Right lobe of liver (tissue), 6 donors: ENCODE measurements around the gene MYO10. TPM values are rescaled to one million over a fixed set of nuclear protein-coding genes. Genes with fewer than 3 reads are reported as not detected.

ENCODE experiments used
- ATAC-seq, 4 donors: fragments of 200-7000 bp; cut with Tn5 transposase; one replicate each; pipeline ENCODE4 v1.9.1; 2020; ENCODE audit warnings: mild to moderate bottlenecking in 4 of 4, moderate library complexity in 4 of 4
- DNase-seq, 3 donors: peaks; one replicate each; pipeline ENCODE4 v3.0.0-alpha.2; 2020
- H3K27ac ChIP-seq, 3 donors: fragments of 200-600 bp; one replicate each; pipeline ENCODE4 v1.8.0; 2022
- H3K27me3 ChIP-seq, 2 donors: fragments of 200-600 bp; one replicate each; pipeline ENCODE4 v1.8.0; 2022
- H3K36me3 ChIP-seq, 4 donors: fragments of 200-600 bp; sonication (generic) in 1 of 4; one replicate each; pipeline versions ENCODE4 v1.5.1 to v1.8.0; 2017 to 2022; ENCODE audit warnings: control low read depth in 1 of 4
- H3K4me1 ChIP-seq, 4 donors: fragments of 200-600 bp; sonication (generic) in 1 of 4; one replicate each; pipeline versions ENCODE4 v1.5.1 to v1.8.0; 2017 to 2022; ENCODE audit warnings: control low read depth in 1 of 4
- H3K4me3 ChIP-seq, 3 donors: fragments of 200-600 bp; one replicate each; pipeline ENCODE4 v1.8.0; 2022
- H3K9me3 ChIP-seq, 4 donors: fragments of 200-600 bp; sonication (generic) in 1 of 4; one replicate each; pipeline versions ENCODE4 v1.5.1 to v1.8.0; 2017 to 2022; ENCODE audit warnings: control low read depth in 1 of 4
- POLR2A ChIP-seq: fragments of 450-650 bp; IDR thresholded peaks from one replicate; pipeline ENCODE4 v1.6.1; 2017; ENCODE audit warnings: antibody characterized with exemption, mild to moderate bottlenecking
- WGBS: methylation state at CpG from one replicate; pipeline ENCODE4 v1.1.6; 2018; ENCODE audit warnings: low coverage, low lambda C conversion rate; ENCODE audit not compliant: insufficient coverage; ENCODE audit errors: missing lambda C conversion rate; 5-methylcytosine and 5-hydroxymethylcytosine counted together
- intact Hi-C, 2 donors: fragments of 100-400 bp; cut with DNase I; formaldehyde crosslinking; loops; one replicate each; pipeline versions ENCODE4 v1.11.2 to v1.14.1; 2022
- total RNA-seq, 6 experiments: library from RNA; depleted of rRNA in 2 of 6; stranded (reverse); fragments of >200 nt in 2 of 6; fragmentation: NEBNext Ultra II Directional in 3 of 6; extraction: Animal tissue kit (Norgen Biotek cat#: 25700) in 3 of 6; gene quantifications; one replicate each; pipeline versions ENCODE4 v1.1.0 to v1.2.4, GENCODE V29; 2016 to 2023
- TF ChIP-seq, protein P1 (sequence below), 4 donors: fragments of 200-600 bp in 3 of 4; fragments of 450-650 bp in 1 of 4; IDR thresholded peaks; one replicate each; pipeline versions ENCODE4 v1.5.1 to v1.8.0; 2016 to 2022; ENCODE audit warnings: antibody characterized with exemption in 4 of 4, mild to moderate bottlenecking in 2 of 4
- donor health status: DM: no; HTN: yes; CAD: no.
- donor health status: DM: no; HTN: no; CAD: no.
- donor health status: DM: no; HTN: no; CAD: no.
- donor health status: DM: no; HTN: yes; CAD: no.
- donor health status: DM: no; HTN: yes; CAD: no.

The MYO10 gene
- total RNA-seq, 6 experiments from 2014 or later: 3.9 to 13.1 (median 6.9) TPM

- TF ChIP-seq POLR2A: no peak
- TF ChIP-seq, protein P1, sequence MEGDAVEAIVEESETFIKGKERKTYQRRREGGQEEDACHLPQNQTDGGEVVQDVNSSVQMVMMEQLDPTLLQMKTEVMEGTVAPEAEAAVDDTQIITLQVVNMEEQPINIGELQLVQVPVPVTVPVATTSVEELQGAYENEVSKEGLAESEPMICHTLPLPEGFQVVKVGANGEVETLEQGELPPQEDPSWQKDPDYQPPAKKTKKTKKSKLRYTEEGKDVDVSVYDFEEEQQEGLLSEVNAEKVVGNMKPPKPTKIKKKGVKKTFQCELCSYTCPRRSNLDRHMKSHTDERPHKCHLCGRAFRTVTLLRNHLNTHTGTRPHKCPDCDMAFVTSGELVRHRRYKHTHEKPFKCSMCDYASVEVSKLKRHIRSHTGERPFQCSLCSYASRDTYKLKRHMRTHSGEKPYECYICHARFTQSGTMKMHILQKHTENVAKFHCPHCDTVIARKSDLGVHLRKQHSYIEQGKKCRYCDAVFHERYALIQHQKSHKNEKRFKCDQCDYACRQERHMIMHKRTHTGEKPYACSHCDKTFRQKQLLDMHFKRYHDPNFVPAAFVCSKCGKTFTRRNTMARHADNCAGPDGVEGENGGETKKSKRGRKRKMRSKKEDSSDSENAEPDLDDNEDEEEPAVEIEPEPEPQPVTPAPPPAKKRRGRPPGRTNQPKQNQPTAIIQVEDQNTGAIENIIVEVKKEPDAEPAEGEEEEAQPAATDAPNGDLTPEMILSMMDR (IDR thresholded peaks at IDR 0.05): no peak
- Histone ChIP-seq H3K36me3 (no peaks in the 10 kb centered on the region), H3K27ac (no peak overlapping the region), H3K4me3 (no peak overlapping the region), H3K4me1 (no peaks in the 10 kb centered on the region), H3K9me3 (no peaks in the 10 kb centered on the region), H3K27me3 (no peaks in the 10 kb centered on the region)
- 54% methylated on average over 8 of the region's 8 CpGs for WGBS
- no peak for DNase-seq
- intact Hi-C loops: no loop called here
- no peak for ATAC-seq
These were observed 45.1 kb downstream of the MYO10 start for GRCh38 chr5:16891033-16891432.

GRCh38 chr5:16889972-16890519 lies 46.0 kb downstream of the MYO10 start:
- H3K9me3 ChIP-seq: no peaks in the 10 kb centered on the region
- no peaks in the 10 kb centered on the region for H3K4me1 ChIP-seq
- ATAC-seq: no peak
- TF ChIP-seq, protein P1 (IDR thresholded peaks at IDR 0.05): no peak
- TF ChIP-seq POLR2A: no peak
- no peaks in the 10 kb centered on the region for H3K36me3 ChIP-seq
- H3K27me3 ChIP-seq: no peaks in the 10 kb centered on the region
- no peak overlapping the region for H3K27ac ChIP-seq
- WGBS: 13% methylated on average over 5 of the region's 5 CpGs
- no peak overlapping the region for H3K4me3 ChIP-seq
- DNase-seq: no peak
- intact Hi-C loops: no loop called here

DNA sequence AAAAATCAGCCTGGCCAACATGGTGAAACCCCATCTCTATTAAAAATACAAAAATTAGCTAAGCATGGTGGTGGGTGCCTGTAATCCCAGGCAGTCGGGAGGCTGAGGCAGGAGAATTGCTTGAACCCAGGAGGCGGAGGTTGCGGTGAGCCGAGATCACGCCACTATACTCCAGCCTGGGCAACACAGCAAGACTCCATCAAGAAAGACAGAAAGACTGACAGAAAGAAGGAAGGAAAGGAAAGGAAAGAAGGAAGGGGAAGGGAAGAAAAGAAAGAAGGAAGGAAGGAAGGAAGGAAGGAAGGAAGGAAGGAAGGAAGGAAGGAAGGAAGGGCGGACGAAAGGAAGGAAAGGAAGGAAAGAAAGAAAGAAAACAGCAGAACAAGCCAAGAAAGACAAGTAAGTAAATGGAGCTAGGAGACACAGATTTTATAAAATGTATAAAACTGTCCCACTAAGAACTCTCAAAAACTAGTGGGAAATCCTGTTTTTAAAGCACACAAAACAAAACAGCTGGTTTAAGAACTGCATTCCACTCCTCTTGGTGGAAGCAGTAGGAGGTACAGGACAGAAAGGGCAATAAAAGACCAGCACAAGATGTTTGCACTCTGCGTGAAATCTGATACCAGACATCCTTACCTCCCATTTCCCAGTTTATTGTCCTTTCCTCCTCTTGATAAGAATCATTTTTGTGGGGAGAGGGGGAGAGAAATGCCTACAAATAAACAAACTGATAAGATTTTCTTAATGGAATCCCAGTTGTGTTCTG lies 46.7 kb downstream of the MYO10 start:
- H3K27me3 ChIP-seq: no peaks in the 10 kb centered on the region
- WGBS: 51% methylated on average over 5 of the region's 8 CpGs
- intact Hi-C loops: no loop called here
- H3K4me1 ChIP-seq: no peaks in the 10 kb centered on the region
- no peaks in the 10 kb centered on the region for H3K9me3 ChIP-seq
- no peak for TF ChIP-seq POLR2A
- TF ChIP-seq, protein P1 (IDR thresholded peaks at IDR 0.05): no peak
- no peak overlapping the region for H3K27ac ChIP-seq
- no peak for ATAC-seq
- H3K36me3 ChIP-seq: no peaks in the 10 kb centered on the region
- H3K4me3 ChIP-seq: no peak overlapping the region
- no peak for DNase-seq

DNA sequence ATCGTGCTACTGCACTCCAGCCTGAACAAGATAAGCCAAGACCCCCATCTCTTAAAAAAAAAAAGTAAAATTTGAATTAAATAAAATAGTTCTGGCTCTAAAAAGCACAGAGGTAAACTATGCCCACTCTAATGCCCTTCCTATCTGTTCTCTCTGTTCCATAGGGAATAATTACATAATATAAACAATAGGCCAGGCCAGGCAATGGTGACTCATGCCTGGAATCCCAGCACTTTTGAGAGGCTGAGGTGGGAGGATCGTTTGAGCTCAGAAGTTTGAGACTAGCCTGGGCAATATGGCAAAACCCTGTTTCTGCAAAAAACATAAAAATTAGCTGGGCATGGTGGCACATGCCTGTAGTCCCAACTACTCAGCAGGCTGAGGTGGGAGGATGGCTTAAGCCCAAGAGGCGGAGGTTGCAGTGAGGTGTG lies 47.4 kb downstream of the MYO10 start:
- Histone ChIP-seq H3K27me3 (no peaks in the 10 kb centered on the region), H3K27ac (no peak overlapping the region), H3K4me1 (peaks cover 0 to 4% (median 0%) of the 10 kb centered on the region in 4 donors), H3K4me3 (no peak overlapping the region), H3K36me3 (no peaks in the 10 kb centered on the region), H3K9me3 (no peaks in the 10 kb centered on the region)
- TF ChIP-seq, protein P1 (IDR thresholded peaks at IDR 0.05): no peak
- TF ChIP-seq POLR2A: no peak
- WGBS: 49% methylated on average over 3 of the region's 3 CpGs
- no peak for DNase-seq
- intact Hi-C loops: no loop called here
- no peak for ATAC-seq
